ENCODE data around the gene CELF5. TPM values are rescaled to one million over a fixed set of nuclear protein-coding genes. Genes with fewer than 3 reads are reported as not detected.

The CELF5 gene
- total RNA-seq, 2 experiments from 2014 or later: 0.55 to 0.61 TPM

DNA sequence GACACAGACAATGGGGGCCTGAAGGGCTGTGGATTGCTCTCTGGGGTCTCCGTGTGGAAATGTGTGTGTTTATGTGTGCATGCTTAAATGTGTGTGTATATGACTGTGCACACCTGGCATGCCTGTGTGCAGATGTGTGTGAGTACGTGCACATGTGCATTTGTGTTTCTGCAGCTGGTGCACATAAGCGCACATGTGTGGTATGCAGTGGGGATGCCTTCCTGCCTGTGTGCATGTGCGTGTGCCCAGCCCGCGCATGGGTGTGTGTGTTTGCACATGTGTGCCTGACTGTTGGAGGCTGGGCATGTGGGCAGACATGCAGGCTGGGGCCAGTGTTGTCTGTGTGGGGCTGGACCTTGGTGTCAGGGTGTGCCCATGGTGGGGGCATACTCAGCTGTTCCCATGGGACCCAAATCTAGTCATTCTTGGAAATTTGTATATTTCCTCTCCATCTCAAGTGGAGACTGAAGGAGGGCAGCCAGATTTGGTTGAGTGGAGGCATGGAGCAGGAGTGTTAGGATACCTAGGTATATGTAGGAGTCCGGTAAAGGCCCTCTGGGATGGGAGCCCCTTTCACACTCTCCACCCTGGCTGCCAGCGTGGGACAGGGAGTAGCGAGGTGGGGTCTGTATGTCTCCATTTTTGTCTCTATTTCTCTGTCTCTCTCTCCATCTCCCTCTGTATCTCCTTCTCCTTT lies 49.9 kb downstream of the CELF5 start:
- Mint-ChIP-seq H3K4me1 (ENCODE audit: low read depth) (peaks cover 18% of the 10 kb centered on the region), H3K9me3 (ENCODE audit: insufficient read depth) (no peaks in the 10 kb centered on the region), H3K27me3 (ENCODE audit: low read depth) (peaks cover 23% of the 10 kb centered on the region), H3K4me3 (peak overlapping the region; percentile 77), H3K27ac (peak overlapping the region; percentile 91), H3K36me3 (ENCODE audit: low read depth) (no peaks in the 10 kb centered on the region)
- ChIA-PET CTCF (interaction anchor here (0.9 to 2.9 kb wide), 5 partner anchors 13 to 155 kb away, joined by 3 to 16 read pairs (median 4); no protein-coding TSS in a partner anchor), POLR2A (no interaction called here)
- ATAC-seq (no peak), DNase-seq (no peak)

DNA sequence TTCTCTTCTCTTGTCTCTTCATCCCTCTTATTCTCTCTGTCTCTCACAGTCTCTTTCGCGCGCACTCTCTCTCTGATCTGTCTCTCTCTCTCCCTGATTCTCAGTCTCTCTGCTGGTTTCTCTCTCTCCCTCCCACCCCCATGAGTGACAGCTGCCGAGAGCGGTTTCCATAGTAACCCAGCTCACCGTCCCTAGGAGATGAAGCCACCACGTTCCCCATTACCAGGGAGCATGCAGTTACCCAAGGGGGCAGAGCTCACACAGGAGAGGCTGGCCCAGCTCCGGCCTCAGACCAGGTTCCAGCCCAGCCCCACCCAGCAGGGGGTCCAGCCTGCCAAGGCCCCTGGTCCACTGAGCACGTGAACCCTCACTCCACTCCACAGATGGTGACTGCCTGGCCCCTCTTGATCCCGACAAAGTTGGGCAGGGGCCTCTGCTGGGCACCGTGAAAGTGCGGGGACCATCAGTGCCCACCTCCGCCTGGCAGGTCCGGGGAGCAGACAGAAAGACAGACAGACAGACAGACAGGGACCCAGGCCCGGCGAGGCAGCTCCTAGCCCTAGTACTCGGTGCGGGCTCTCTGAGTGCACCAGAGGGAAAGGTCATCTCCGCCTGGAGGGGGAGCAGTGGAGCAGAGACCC lies 50.6 kb downstream of the CELF5 start:
- CTCF ChIA-PET: interaction anchor here (0.8 to 2.9 kb wide), 8 partner anchors 14 to 171 kb away, joined by 3 to 16 read pairs (median 4); no protein-coding TSS in a partner anchor

DNA sequence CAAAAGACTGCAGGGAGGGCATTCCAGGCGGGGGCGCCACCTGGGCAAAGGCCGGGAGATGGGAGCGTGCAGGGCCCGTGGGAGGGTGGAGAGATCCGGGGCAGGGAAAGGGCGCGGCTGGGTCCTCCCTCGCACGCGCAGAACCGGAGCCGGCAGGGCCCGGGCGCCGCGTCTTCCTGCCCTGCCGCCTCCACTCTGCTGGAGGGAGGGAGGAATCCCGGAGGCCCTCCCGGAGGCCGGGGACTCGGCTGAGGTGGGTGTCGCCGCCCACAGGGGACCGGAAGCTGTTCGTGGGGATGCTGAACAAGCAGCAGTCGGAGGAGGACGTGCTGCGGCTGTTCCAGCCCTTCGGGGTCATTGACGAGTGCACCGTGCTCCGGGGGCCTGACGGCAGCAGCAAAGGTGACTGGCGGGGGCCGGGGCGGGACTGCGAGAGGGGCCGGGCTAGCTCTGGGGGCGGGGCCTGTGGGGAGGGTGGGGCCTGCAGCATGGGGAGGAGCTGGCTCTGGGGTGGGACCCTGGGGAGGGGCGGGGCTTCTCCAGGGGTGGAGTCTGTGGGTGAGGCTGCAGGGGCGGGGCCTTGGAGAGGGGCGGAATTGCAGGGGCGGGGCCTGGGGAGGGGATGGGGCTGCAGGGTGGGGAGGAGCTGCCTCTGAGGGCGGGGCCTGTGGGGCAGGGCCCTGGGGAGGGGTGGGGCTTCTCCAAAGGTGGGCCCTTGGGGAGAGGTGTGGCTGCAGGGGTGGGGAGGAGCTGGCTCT lies 51.3 kb downstream of the CELF5 start:
- ChIA-PET CTCF (interaction anchor here (0.8 to 2.9 kb wide), 8 partner anchors 9 to 172 kb away, joined by 3 to 16 read pairs (median 4); no protein-coding TSS in a partner anchor), POLR2A (interaction anchor here (1.1 to 2.1 kb wide), 3 partner anchors 9 to 92 kb away, joined by 3 to 7 read pairs (median 4); partner anchors contain the start of gene NCLN)
- H3K36me3 Mint-ChIP-seq (ENCODE audit: low read depth): no peaks in the 10 kb centered on the region
- H3K27me3 Mint-ChIP-seq (ENCODE audit: low read depth): peaks cover 14% of the 10 kb centered on the region
- H3K4me1 Mint-ChIP-seq (ENCODE audit: low read depth): peaks cover 18% of the 10 kb centered on the region
- H3K4me3 Mint-ChIP-seq: peak overlapping the region; percentile 77
- peak overlapping the region; percentile 91 for H3K27ac Mint-ChIP-seq
- DNase-seq (peak; percentile 94), ATAC-seq (peak; percentile 88)
- no peaks in the 10 kb centered on the region for H3K9me3 Mint-ChIP-seq (ENCODE audit: insufficient read depth)

More for the DNA sequence above, 50.6 kb downstream of the CELF5 start:
- peak; percentile 55 for ATAC-seq
- peak overlapping the region; percentile 77 for H3K4me3 Mint-ChIP-seq
- peak; percentile 58 for DNase-seq
- H3K9me3 Mint-ChIP-seq (ENCODE audit: insufficient read depth): no peaks in the 10 kb centered on the region
- H3K27me3 Mint-ChIP-seq (ENCODE audit: low read depth): peaks cover 16% of the 10 kb centered on the region
- H3K27ac Mint-ChIP-seq: peak overlapping the region; percentile 91
- H3K4me1 Mint-ChIP-seq (ENCODE audit: low read depth): peaks cover 18% of the 10 kb centered on the region
- no peaks in the 10 kb centered on the region for H3K36me3 Mint-ChIP-seq (ENCODE audit: low read depth)
- POLR2A ChIA-PET: interaction anchor here (2.1 kb wide), 1 partner anchor 9 kb away, joined by 7 read pairs; no protein-coding TSS in a partner anchor

DNA sequence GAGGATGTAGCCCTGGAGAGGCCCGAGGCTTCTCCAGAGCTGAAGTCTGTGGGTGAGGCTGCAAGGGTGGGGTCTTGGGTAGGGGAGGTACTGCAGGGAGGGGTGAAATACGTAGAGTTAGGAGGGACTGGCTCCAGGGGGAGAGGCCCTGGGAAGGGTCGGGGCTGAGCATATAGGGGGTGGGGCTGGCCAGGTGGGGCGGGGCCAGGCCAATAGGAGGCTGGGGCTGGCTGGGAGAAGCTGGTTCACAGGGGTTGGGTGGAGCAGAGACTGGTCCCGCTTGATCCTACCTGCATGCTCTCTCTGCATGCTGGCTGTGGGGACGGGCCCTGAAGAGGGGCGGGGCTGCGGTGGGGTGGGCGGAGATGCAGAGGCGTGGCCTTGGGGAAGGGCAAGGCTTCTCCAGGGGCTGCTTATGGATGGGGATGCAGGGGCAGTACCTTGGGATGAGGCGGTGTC lies 51.9 kb downstream of the CELF5 start:
- POLR2A ChIA-PET: interaction anchor here (1.1 to 2.1 kb wide), 3 partner anchors 8 to 92 kb away, joined by 3 to 7 read pairs (median 4); partner anchors contain the start of gene NCLN
- ATAC-seq (no peak), DNase-seq (peak; percentile 59)
- Mint-ChIP-seq H3K27ac (peak overlapping the region; percentile 36), H3K4me3 (peak overlapping the region; percentile 42), H3K9me3 (ENCODE audit: insufficient read depth) (no peaks in the 10 kb centered on the region), H3K4me1 (ENCODE audit: low read depth) (peaks cover 18% of the 10 kb centered on the region), H3K27me3 (ENCODE audit: low read depth) (peaks cover 13% of the 10 kb centered on the region), H3K36me3 (ENCODE audit: low read depth) (no peaks in the 10 kb centered on the region)
- CTCF ChIA-PET: interaction anchor here (0.8 to 2.9 kb wide), 7 partner anchors 8 to 326 kb away, joined by 3 to 16 read pairs (median 4); no protein-coding TSS in a partner anchor

DNA sequence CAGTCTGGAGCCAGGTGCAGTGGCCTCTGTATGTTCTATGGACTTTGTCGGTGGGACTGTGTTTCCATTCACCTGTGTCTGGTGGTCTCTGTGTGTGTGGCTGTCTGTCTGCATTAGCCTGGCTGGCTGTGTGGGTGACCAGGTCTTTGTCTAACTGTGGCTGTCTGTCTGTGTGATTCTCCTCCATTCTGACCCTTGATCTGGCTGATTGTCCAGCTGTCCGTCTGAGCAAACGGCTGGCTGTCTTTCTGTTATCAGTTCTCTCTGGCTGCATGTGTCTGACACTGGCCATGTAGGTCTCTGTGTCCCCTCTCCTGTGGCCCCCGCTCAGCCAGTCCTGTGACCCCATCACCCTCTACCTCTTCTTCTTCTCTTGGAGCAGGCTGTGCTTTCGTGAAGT lies 53.2 kb downstream of the CELF5 start:
- CTCF ChIA-PET: no interaction called here
- Mint-ChIP-seq H3K27me3 (ENCODE audit: low read depth) (peaks cover 2% of the 10 kb centered on the region), H3K9me3 (ENCODE audit: insufficient read depth) (no peaks in the 10 kb centered on the region), H3K36me3 (ENCODE audit: low read depth) (no peaks in the 10 kb centered on the region), H3K27ac (no peak overlapping the region), H3K4me3 (no peak overlapping the region), H3K4me1 (ENCODE audit: low read depth) (peaks cover 18% of the 10 kb centered on the region)
- ATAC-seq: no peak
- POLR2A ChIA-PET: no interaction called here
- no peak for DNase-seq

DNA sequence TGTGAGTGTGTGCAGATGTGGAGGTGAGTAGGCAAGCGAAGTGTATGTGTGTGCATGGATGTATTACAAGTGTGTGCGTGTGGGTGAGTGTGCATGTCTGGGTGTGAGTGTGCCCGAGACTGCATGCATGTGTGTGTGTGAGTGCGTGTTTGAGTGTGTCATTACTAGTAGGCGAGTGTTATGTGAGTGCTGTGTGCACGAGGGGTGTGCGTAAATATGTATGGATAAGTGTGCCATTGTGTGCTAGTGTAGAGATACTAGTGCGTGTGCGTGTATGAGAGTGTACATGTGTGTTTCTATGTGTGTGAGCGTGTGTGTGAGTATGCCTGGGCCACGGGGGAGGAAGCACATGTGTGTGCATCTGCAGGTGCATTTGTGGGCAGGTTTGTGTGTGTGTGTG lies 53.8 kb downstream of the CELF5 start:
- DNase-seq (no peak), ATAC-seq (no peak)
- Mint-ChIP-seq H3K27ac (no peak overlapping the region), H3K9me3 (ENCODE audit: insufficient read depth) (no peaks in the 10 kb centered on the region), H3K27me3 (ENCODE audit: low read depth) (peaks cover 2% of the 10 kb centered on the region), H3K4me1 (ENCODE audit: low read depth) (peaks cover 18% of the 10 kb centered on the region), H3K4me3 (no peak overlapping the region), H3K36me3 (ENCODE audit: low read depth) (no peaks in the 10 kb centered on the region)
- POLR2A ChIA-PET: no interaction called here
- CTCF ChIA-PET: no interaction called here

DNA sequence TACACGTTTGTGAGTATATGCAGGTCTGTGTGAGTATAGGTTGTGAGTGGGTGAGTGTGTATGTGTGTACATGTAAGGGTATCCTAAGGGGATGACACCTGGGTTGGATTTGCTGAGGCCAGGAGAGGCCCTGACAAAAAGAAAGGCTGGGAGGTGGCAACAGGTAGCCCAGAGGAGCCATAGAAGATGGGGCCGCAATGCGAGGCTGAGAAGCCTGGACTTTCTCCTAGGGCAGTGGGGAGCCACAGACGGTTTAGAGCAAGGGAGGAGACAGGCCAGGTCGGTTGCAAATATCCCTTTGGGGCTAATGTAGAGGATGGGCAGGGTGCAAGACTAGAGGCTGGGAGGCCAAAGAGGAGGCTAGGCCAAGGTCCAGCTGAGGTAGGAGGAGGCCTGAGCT lies 54.3 kb downstream of the CELF5 start:
- POLR2A ChIA-PET: no interaction called here
- CTCF ChIA-PET: no interaction called here
- H3K9me3 Mint-ChIP-seq (ENCODE audit: insufficient read depth): no peaks in the 10 kb centered on the region
- DNase-seq (no peak), ATAC-seq (no peak)
- H3K36me3 Mint-ChIP-seq (ENCODE audit: low read depth): no peaks in the 10 kb centered on the region
- H3K27me3 Mint-ChIP-seq (ENCODE audit: low read depth): no peaks in the 10 kb centered on the region
- no peak overlapping the region for H3K4me3 Mint-ChIP-seq
- peaks cover 21% of the 10 kb centered on the region for H3K4me1 Mint-ChIP-seq (ENCODE audit: low read depth)
- no peak overlapping the region for H3K27ac Mint-ChIP-seq

DNA sequence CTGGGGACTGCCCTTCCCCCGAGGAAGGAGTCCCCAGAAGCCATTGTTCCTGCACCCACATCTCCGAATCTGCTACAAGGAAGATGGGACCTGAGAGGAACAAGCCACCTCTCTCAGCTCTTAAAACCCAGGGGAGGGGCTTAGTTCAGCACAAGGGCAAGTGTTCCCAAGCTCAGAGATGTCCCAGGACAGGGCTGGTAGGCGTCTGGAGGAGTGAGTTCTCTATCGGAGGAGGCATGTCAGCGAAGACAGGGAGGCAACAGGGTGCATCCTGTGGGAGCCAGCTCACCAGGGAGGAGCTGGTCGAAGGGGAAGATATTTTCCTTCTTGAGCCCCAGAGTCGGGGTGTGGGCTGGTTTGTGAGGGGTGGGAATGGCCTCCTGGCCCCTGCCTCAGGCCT lies 54.8 kb downstream of the CELF5 start:
- Mint-ChIP-seq H3K4me1 (ENCODE audit: low read depth) (peaks cover 23% of the 10 kb centered on the region), H3K27me3 (ENCODE audit: low read depth) (peaks cover 2% of the 10 kb centered on the region), H3K9me3 (ENCODE audit: insufficient read depth) (no peaks in the 10 kb centered on the region), H3K27ac (no peak overlapping the region), H3K4me3 (no peak overlapping the region), H3K36me3 (ENCODE audit: low read depth) (no peaks in the 10 kb centered on the region)
- ChIA-PET POLR2A (interaction anchor here (0.6 kb wide), 1 partner anchor 108 kb away, joined by 3 read pairs; no protein-coding TSS in a partner anchor), CTCF (interaction anchor here (1.5 kb wide), 1 partner anchor 26 kb away, joined by 4 read pairs; no protein-coding TSS in a partner anchor)
- DNase-seq: no peak
- no peak for ATAC-seq

DNA sequence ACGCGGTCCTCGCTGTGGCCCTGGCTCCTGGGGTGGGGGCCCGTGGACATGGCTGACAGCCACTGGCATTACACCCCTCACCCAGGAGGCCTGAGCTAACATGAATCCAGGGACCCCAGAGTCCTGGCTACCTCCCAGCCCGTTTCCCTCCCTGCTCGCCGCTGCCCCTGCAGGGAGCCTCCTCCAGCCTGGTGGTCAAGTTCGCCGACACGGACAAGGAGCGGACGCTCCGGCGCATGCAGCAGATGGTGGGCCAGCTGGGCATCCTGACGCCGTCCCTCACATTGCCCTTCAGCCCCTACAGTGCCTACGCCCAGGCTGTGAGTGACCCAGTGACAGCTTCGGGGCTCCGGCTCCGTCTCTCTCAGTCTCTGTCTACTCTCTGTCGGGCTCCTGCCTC lies 56.6 kb downstream of the CELF5 start:
- Mint-ChIP-seq H3K36me3 (ENCODE audit: low read depth) (no peaks in the 10 kb centered on the region), H3K4me3 (no peak overlapping the region), H3K27me3 (ENCODE audit: low read depth) (peaks cover 2% of the 10 kb centered on the region), H3K9me3 (ENCODE audit: insufficient read depth) (no peaks in the 10 kb centered on the region), H3K27ac (no peak overlapping the region), H3K4me1 (ENCODE audit: low read depth) (peaks cover 16% of the 10 kb centered on the region)
- CTCF ChIA-PET: no interaction called here
- ATAC-seq (no peak), DNase-seq (no peak)
- POLR2A ChIA-PET: no interaction called here

DNA sequence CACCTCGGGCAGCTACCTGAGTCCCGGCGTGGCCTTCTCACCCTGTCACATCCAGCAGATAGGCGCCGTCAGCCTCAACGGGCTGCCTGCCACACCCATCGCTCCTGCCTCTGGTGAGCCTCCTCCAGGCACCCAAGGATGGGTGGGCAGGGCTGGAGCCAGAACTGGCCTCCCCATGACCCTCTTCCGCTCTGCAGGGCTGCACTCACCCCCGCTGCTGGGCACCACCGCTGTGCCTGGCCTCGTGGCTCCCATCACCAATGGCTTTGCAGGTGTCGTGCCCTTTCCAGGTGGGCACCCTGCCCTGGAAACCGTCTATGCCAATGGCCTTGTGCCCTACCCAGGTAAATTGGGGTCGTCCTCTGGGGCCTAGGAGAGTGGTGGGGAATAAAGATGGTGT lies 57.7 kb downstream of the CELF5 start:
- H3K4me1 Mint-ChIP-seq (ENCODE audit: low read depth): peaks cover 12% of the 10 kb centered on the region
- peaks cover 2% of the 10 kb centered on the region for H3K27me3 Mint-ChIP-seq (ENCODE audit: low read depth)
- DNase-seq (no peak), ATAC-seq (no peak)
- ChIA-PET POLR2A (no interaction called here), CTCF (interaction anchor here (1.1 kb wide), 1 partner anchor 22 kb away, joined by 3 read pairs; no protein-coding TSS in a partner anchor)
- H3K27ac Mint-ChIP-seq: no peak overlapping the region
- no peaks in the 10 kb centered on the region for H3K9me3 Mint-ChIP-seq (ENCODE audit: insufficient read depth)
- H3K36me3 Mint-ChIP-seq (ENCODE audit: low read depth): no peaks in the 10 kb centered on the region
- no peak overlapping the region for H3K4me3 Mint-ChIP-seq

DNA sequence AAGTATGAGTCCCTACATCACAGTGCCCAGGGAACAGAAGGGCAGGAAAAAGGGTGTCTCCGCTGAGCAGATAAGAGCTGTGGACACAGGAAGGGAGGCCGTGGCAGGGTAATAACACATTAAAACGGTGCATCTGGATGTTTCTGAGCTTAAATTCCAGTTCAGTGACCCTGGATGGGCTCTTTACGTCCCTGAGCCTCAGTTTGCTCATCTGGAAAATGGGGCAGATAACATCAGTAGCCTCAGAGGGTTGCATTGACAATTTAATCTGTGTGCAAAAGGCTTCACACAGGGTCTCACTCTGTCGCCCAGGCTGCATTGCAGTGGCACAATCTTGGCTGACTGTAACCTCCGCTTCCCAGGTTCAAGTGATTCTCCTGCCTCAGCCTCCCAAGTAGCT lies 58.1 kb downstream of the CELF5 start:
- no peak overlapping the region for H3K4me3 Mint-ChIP-seq
- ChIA-PET CTCF (interaction anchor here (1.1 kb wide), 1 partner anchor 22 kb away, joined by 3 read pairs; no protein-coding TSS in a partner anchor), POLR2A (no interaction called here)
- no peaks in the 10 kb centered on the region for H3K36me3 Mint-ChIP-seq (ENCODE audit: low read depth)
- no peaks in the 10 kb centered on the region for H3K9me3 Mint-ChIP-seq (ENCODE audit: insufficient read depth)
- DNase-seq (no peak), ATAC-seq (no peak)
- H3K27ac Mint-ChIP-seq: no peak overlapping the region
- H3K27me3 Mint-ChIP-seq (ENCODE audit: low read depth): peaks cover 3% of the 10 kb centered on the region
- H3K4me1 Mint-ChIP-seq (ENCODE audit: low read depth): peaks cover 12% of the 10 kb centered on the region

Data from activated CD8-positive, alpha-beta T cell treated with anti-CD3 and anti-CD28 coated beads, Interleukin-2, amount 10 ng/mL, durations not matched to agents 7 days and 5 days (primary cell).